ENCODE measurements around the gene USP7.
A peak's percentile ranks its signal among the peaks of the same experiment; 100 is the strongest.
"Not testable (repeated sequence)": the region's sequence is repeated elsewhere in the genome, so short reads cannot be mapped to it uniquely, and the experiment has no call there.

Gene USP7

GRCh38 chr16:8919934-8920462 is 43.7 kb downstream of the USP7 start:
- no peak overlapping the region for H3K4me3 ChIP-seq (ENCODE audit: low read length)
- DNase-seq (ENCODE audit: low read depth) = no peak
- no peak for TF ChIP-seq CTCF (IDR thresholded peaks at IDR 0.05; ENCODE audit: insufficient read depth, low read depth, low read length, missing control alignments)

- H3K4me3 ChIP-seq (ENCODE audit: low read length) = no peak overlapping the region
- TF ChIP-seq CTCF (IDR thresholded peaks at IDR 0.05; ENCODE audit: insufficient read depth, low read depth, low read length, missing control alignments) = no peak
- DNase-seq (ENCODE audit: low read depth) = no peak
Observed at GRCh38 chr16:8919089-8919933, 44.4 kb downstream of the USP7 start.

- H3K4me3 ChIP-seq (ENCODE audit: low read length); DNase-seq (ENCODE audit: low read depth): not testable (repeated sequence)
Observed at GRCh38 chr16:8917336-8917735, 46.4 kb downstream of the USP7 start.

GRCh38 chr16:8916541-8917225 is 47.0 kb downstream of the USP7 start:
- DNase-seq (ENCODE audit: low read depth) = no peak
- no peak for TF ChIP-seq CTCF (IDR thresholded peaks at IDR 0.05; ENCODE audit: insufficient read depth, low read depth, low read length, missing control alignments)
- H3K4me3 ChIP-seq (ENCODE audit: low read length) = no peak overlapping the region

- no peak for TF ChIP-seq CTCF (IDR thresholded peaks at IDR 0.05; ENCODE audit: insufficient read depth, low read depth, low read length, missing control alignments)
- H3K4me3 ChIP-seq (ENCODE audit: low read length) = no peak overlapping the region
- peak; percentile 11 for DNase-seq (ENCODE audit: low read depth)
Observed at GRCh38 chr16:8915722-8916301, 47.9 kb downstream of the USP7 start.

GRCh38 chr16:8914098-8914497 is 49.6 kb downstream of the USP7 start:
- no peak for TF ChIP-seq CTCF (IDR thresholded peaks at IDR 0.05; ENCODE audit: insufficient read depth, low read depth, low read length, missing control alignments)
- no peak overlapping the region for H3K4me3 ChIP-seq (ENCODE audit: low read length)
- DNase-seq (ENCODE audit: low read depth) = no peak

- no peak for DNase-seq (ENCODE audit: low read depth)
- H3K4me3 ChIP-seq (ENCODE audit: low read length) = no peak overlapping the region
- no peak for TF ChIP-seq CTCF (IDR thresholded peaks at IDR 0.05; ENCODE audit: insufficient read depth, low read depth, low read length, missing control alignments)
Observed at GRCh38 chr16:8912793-8913192, 50.9 kb downstream of the USP7 start.
